ENCODE data around the gene TBC1D1. TPM values are rescaled to one million over a fixed set of nuclear protein-coding genes. Genes with fewer than 3 reads are reported as not detected.

TBC1D1 gene
- total and polyA plus RNA-seq, 2 of the 8 experiments (the other 6 are each of a cell fraction or from before 2014, with no cell fraction given) = 96.9 to 162 TPM

DNA sequence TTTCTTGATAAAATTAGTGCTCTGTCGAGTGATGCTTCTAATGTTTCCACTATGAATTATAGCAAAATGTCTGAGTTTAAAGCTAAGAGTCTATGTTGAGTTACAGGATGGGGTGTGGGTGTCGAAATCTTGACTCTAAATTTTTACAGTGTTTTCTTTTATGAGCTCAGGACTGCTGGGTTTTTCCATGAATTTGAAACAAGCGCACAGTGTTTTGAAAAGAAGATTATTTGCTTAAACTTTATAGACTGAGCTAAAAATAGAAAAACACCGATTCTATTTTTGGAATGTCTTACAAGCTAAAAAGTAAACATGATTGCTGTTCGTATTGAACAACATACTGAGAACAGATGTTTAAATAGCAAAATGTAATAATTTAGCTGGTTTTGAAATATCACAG, 76.9 kb downstream of the TBC1D1 start:
- Histone ChIP-seq H3K14ac (ENCODE audit: insufficient read length) (no peak overlapping the region), H3K4me2 (ENCODE audit: insufficient read depth in 1 of 2, low read depth in 2 of 2, low read length in 2 of 2) (no peak overlapping the region), H4K91ac (replicated peaks; ENCODE audit: insufficient read length, low read length) (no peak overlapping the region), H2BK120ac (replicated peaks; ENCODE audit: low read depth, low read length) (no peak overlapping the region), H4K8ac (ENCODE audit: extremely low read depth, insufficient read depth, low read length) (no peak overlapping the region), H3K4me1 (replicated peaks in 1 of 4; ENCODE audit: control insufficient read depth in 3 of 4, insufficient read depth in 4 of 4, low read length in 3 of 4) (no peaks in the 10 kb centered on the region), H3K27me3 (replicated peaks in 1 of 4; ENCODE audit: control insufficient read depth in 3 of 4, extremely low read depth in 1 of 4, insufficient read depth in 3 of 4, low read length in 3 of 4) (no peaks in the 10 kb centered on the region), H2AK5ac (ENCODE audit: low read depth, low read length) (no peak overlapping the region), H2BK12ac (ENCODE audit: low read depth, low read length) (no peak overlapping the region), H2AFZ (ENCODE audit: low read length) (no peak overlapping the region), H3K79me1 (ENCODE audit: low read depth, low read length) (no peaks in the 10 kb centered on the region), H4K5ac (ENCODE audit: insufficient read length, low read depth, low read length) (no peak overlapping the region), H4K20me1 (replicated peaks in 1 of 2; ENCODE audit: control insufficient read depth in 1 of 2, insufficient read depth in 2 of 2, low read length in 2 of 2) (no peaks in the 10 kb centered on the region), H3K23me2 (ENCODE audit: low read depth, low read length) (no peaks in the 10 kb centered on the region), H2BK20ac (ENCODE audit: low read length) (no peak overlapping the region), H3K18ac (ENCODE audit: extremely low read depth, low read length) (no peak overlapping the region), H3K4ac (replicated peaks; ENCODE audit: insufficient read length, low read depth, low read length) (no peak overlapping the region), H3K9me3 (ENCODE audit: insufficient read depth in 2 of 2, low read depth in 1 of 2, low read length in 1 of 2) (no peaks in the 10 kb centered on the region), H2BK5ac (ENCODE audit: low read depth, low read length) (no peak overlapping the region), H3K56ac (replicated peaks; ENCODE audit: insufficient read length, low read depth, low read length) (no peak overlapping the region), H3K4me3 (ENCODE audit: extremely low read depth in 1 of 4, insufficient read depth in 2 of 4, low read depth in 3 of 4, low read length in 4 of 4) (no peak overlapping the region), H3K27ac (ENCODE audit: low read depth, low read length) (no peak overlapping the region), H3K23ac (ENCODE audit: insufficient read length) (no peak overlapping the region), H2BK15ac (ENCODE audit: low read length) (no peak overlapping the region), H3K36me3 (ENCODE audit: control insufficient read depth in 2 of 4, insufficient read depth in 4 of 4, low read length in 3 of 4) (no peaks in the 10 kb centered on the region), H3K79me2 (ENCODE audit: control insufficient read depth in 1 of 2, insufficient read depth in 2 of 2, low read length in 2 of 2) (no peaks in the 10 kb centered on the region), H3K9ac (replicated peaks in 1 of 4; ENCODE audit: extremely low read depth in 1 of 4, low read depth in 3 of 4, low read length in 3 of 4) (no peak overlapping the region)
- POLR2A ChIA-PET (ENCODE audit: partially characterized antibody) = no interaction called here
- DNase-seq (ENCODE audit: low read depth in 1 of 2, low spot score in 2 of 2) (no peak), FAIRE-seq (no peak)
- TF ChIP-seq, protein P1, sequence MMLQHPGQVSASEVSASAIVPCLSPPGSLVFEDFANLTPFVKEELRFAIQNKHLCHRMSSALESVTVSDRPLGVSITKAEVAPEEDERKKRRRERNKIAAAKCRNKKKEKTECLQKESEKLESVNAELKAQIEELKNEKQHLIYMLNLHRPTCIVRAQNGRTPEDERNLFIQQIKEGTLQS (IDR thresholded peaks at IDR 0.05; ENCODE audit: insufficient read depth, low read depth, low read length) = no peak
- TF ChIP-seq KDM1A (IDR thresholded peaks at IDR 0.05; ENCODE audit: borderline replicate concordance, low read length) (no peak), CBX5 (IDR thresholded peaks at IDR 0.05; ENCODE audit: low read depth, low read length) (no peak)
- TF ChIP-seq, protein P2, sequence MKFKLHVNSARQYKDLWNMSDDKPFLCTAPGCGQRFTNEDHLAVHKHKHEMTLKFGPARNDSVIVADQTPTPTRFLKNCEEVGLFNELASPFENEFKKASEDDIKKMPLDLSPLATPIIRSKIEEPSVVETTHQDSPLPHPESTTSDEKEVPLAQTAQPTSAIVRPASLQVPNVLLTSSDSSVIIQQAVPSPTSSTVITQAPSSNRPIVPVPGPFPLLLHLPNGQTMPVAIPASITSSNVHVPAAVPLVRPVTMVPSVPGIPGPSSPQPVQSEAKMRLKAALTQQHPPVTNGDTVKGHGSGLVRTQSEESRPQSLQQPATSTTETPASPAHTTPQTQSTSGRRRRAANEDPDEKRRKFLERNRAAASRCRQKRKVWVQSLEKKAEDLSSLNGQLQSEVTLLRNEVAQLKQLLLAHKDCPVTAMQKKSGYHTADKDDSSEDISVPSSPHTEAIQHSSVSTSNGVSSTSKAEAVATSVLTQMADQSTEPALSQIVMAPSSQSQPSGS (IDR thresholded peaks at IDR 0.05; ENCODE audit: low read length) = no peak
- CTCF ChIA-PET (ENCODE audit: partially characterized antibody) = interaction anchor here (1.2 to 1.3 kb wide), 2 partner anchors 33 to 71 kb away, joined by 3 read pairs; no protein-coding TSS in a partner anchor
- WGBS, 2 experiments (ENCODE audit: extremely low coverage in 1 of 2, insufficient coverage in 1 of 2, insufficient read length in 1 of 2, insufficient replicate concordance in 2 of 2, low coverage in 1 of 2, low lambda C conversion rate in 2 of 2, missing lambda C conversion rate in 1 of 2) = 87% methylated on average over 5 of the region's 5 CpGs; no CpG with 5 or more reads in 1 of the 2 experiments
